ENCODE measurements around the gene SBF2.
A peak's percentile ranks its signal among the peaks of the same experiment; 100 is the strongest.

The SBF2 gene

DNA sequence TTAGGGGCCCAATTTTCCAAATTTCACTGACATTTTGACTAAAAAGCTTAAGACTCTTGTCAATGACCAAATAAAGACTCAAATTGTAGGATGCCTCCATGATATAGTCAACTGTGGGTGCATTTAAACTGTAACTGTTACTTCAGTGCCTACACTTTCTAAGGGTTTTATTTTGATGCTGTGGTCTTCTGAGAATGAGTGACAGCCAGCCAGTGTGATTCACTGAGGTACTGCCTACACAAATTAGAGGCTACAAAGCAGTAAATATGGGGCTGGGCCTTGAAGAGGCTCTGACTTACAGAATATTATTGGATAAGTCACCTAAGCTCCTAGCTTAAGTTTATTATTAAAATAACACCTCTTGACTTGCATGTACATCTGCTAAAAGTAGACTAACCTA lies 419.6 kb downstream of the SBF2 start:
- TF ChIP-seq ELF4 (IDR thresholded peaks at IDR 0.05): no peak
- TF ChIP-seq, protein P1, sequence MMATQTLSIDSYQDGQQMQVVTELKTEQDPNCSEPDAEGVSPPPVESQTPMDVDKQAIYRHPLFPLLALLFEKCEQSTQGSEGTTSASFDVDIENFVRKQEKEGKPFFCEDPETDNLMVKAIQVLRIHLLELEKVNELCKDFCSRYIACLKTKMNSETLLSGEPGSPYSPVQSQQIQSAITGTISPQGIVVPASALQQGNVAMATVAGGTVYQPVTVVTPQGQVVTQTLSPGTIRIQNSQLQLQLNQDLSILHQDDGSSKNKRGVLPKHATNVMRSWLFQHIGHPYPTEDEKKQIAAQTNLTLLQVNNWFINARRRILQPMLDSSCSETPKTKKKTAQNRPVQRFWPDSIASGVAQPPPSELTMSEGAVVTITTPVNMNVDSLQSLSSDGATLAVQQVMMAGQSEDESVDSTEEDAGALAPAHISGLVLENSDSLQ (IDR thresholded peaks at IDR 0.05): peak; percentile 39; the same call in 1 of the 2 replicates
- POLR2A ChIA-PET: interaction anchor here (0.8 kb wide), 1 partner anchor 9 kb away, joined by 3 read pairs; no protein-coding TSS in a partner anchor
- no peak for DNase-seq (ENCODE audit: extremely low spot score)
- CTCF ChIA-PET: interaction anchor here (0.6 kb wide), 1 partner anchor 52 kb away, joined by 4 read pairs; no protein-coding TSS in a partner anchor

DNA sequence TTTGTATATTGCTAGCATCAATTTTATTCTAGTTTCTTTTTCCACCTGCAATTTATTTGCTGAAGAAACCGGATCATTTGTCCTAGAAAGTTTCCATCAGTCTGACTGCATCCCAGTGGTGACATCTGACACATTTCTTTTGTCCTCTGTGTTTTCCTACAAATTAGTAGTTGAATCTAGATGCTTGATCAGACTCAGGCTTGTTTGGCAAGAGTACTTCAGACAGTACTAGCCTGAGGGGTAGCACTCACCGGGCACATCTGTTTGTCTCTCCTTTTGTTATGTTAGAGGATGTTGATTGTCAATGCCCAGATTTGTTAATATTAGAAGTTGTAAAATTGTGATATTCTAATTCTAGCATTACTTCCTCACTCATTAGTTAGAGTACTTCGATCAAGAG lies 425.4 kb downstream of the SBF2 start:
- TF ChIP-seq SUZ12 (IDR thresholded peaks at IDR 0.05) (no peak), ELF4 (IDR thresholded peaks at IDR 0.05) (no peak), FOXM1 (IDR thresholded peaks at IDR 0.05; ENCODE audit: borderline replicate concordance) (no peak), L3MBTL2 (conservative IDR thresholded peaks at IDR 0.05) (no peak), ZNF384 (IDR thresholded peaks at IDR 0.05) (no peak), BHLHE40 (IDR thresholded peaks at IDR 0.05; ENCODE audit: borderline replicate concordance) (no peak), SP1 (IDR thresholded peaks at IDR 0.05) (no peak), LEF1 (IDR thresholded peaks at IDR 0.05; ENCODE audit: borderline replicate concordance) (no peak), FOXK2 (IDR thresholded peaks at IDR 0.05) (no peak), HDGF (IDR thresholded peaks at IDR 0.05; ENCODE audit: borderline replicate concordance) (no peak), TARDBP (IDR thresholded peaks at IDR 0.05) (no peak), CTBP1 (IDR thresholded peaks at IDR 0.05; ENCODE audit: borderline replicate concordance) (no peak), FOXA1 (IDR thresholded peaks at IDR 0.05) (no peak), ARNT (IDR thresholded peaks at IDR 0.05) (no peak), NFRKB (IDR thresholded peaks at IDR 0.05) (no peak)
- TF ChIP-seq, protein P1 (IDR thresholded peaks at IDR 0.05): no peak
- DNase-seq (ENCODE audit: extremely low spot score): no peak
- ChIA-PET POLR2A (no interaction called here), CTCF (no interaction called here)

DNA sequence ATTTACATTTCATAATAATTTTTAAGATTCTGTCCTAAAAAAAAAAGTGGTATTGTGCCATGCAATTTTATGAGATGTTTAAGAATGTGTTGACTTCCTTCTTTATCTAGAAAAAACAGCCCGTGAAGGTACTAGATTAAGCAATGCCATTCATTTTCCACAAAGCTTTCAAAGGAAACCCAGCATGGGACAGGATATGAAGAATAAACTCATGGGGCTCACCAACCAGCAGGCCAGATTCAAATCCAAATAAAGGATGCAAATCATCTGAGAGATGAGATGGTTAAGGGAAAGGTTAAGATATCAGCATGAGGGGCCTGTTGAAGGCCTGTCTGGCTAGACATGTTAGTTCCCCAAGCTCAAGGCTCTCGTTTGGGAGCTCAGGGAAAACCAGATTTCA lies 431.0 kb downstream of the SBF2 start:
- POLR2A ChIA-PET: no interaction called here
- CTCF ChIA-PET: interaction anchor here (0.7 kb wide), 1 partner anchor 1670 kb away, joined by 7 read pairs; no protein-coding TSS in a partner anchor

DNA sequence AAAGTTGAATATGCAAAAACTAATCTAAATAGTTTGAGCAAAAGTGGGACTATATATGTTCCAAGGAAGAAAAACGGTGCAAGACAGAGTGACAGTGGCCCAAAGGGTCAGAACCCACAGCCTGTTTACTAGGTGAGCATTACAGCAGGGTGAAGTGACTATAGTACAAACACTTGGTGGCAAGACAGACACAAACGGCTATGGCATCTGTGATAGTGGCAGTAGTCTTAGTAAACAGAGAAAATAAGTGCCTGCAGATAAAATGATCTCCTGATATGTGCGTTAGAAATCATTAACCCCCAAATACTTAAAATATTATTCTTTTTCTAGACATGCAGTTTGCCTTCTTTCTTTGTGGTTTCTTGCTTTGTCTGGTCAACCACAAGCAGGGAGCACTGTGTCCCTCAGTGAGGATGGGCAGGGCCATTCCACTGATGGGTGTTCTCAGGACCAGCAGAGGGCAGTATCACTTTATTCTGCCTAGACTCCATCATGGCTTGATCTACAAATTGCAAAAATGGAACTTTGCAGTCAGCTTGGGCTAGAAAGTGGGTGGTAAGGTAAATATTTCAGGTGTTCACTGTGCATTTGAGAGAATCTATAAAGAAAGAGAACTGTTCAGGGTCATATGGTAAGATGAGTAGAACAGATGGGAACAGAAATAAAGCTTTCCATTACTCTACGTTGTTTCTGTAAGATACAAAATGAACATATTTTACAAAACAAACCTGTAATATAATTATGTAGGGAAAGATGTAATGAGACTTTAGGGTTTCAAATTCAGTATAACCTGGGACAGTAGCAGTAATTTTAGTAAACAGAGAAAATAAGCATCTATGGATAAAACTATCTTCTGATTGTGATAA lies 431.9 kb downstream of the SBF2 start:
- ChIA-PET POLR2A (no interaction called here), CTCF (no interaction called here)
- no peak for TF ChIP-seq SUZ12 (IDR thresholded peaks at IDR 0.05)
- TF ChIP-seq HDGF (IDR thresholded peaks at IDR 0.05; ENCODE audit: borderline replicate concordance): no peak
- no peak for TF ChIP-seq ARNT (IDR thresholded peaks at IDR 0.05)
- TF ChIP-seq FOXA1 (IDR thresholded peaks at IDR 0.05): no peak
- TF ChIP-seq FOXM1 (IDR thresholded peaks at IDR 0.05; ENCODE audit: borderline replicate concordance): no peak
- no peak for TF ChIP-seq SP1 (IDR thresholded peaks at IDR 0.05)
- peak; percentile 68 for DNase-seq (ENCODE audit: extremely low spot score)

More for the DNA sequence above, 431.0 kb downstream of the SBF2 start:
- no peak for DNase-seq (ENCODE audit: extremely low spot score)
- TF ChIP-seq FOXM1 (IDR thresholded peaks at IDR 0.05; ENCODE audit: borderline replicate concordance) (no peak), FOXK2 (IDR thresholded peaks at IDR 0.05) (no peak), TARDBP (IDR thresholded peaks at IDR 0.05) (no peak), FOXA1 (IDR thresholded peaks at IDR 0.05) (no peak), ARNT (IDR thresholded peaks at IDR 0.05) (no peak), ELF4 (IDR thresholded peaks at IDR 0.05) (no peak), SUZ12 (IDR thresholded peaks at IDR 0.05) (no peak), NFRKB (IDR thresholded peaks at IDR 0.05) (no peak), L3MBTL2 (conservative IDR thresholded peaks at IDR 0.05) (no peak), CTBP1 (IDR thresholded peaks at IDR 0.05; ENCODE audit: borderline replicate concordance) (no peak)
- TF ChIP-seq, protein P1 (IDR thresholded peaks at IDR 0.05): no peak

DNA sequence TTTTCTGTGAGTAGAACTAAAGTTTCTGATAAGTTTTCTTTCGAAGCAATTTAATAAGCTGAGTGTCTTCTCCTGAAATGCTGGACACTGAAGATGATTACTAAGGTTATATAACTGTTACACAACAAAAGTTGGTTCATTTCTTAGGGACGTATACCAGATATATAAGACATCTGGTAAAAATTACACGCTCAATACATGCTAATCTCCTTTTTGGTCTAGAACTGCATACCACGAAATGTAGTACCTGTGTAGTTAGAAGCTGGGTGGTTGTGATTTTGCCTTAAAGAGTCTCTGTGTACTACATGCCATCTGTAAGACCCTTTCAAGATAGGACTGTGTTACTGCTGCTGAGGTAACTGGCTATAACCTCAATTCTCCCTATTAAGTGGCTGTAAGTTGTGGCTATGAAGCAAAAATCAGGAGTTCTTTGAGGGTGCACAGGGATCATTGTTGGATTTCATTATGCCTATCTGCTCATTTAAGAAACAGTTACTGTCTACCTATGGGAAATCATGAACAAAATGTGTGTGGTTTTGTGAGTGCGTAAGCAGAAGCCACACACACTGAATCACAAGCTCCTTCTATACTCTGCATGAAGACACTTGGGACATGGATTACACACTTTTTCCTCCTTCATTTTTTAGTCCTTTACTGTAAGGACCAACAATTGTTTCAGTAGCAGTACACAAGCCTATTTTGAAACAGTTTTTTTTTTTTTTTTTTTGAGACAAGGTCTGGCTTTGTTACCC lies 434.3 kb downstream of the SBF2 start:
- CTCF ChIA-PET: interaction anchor here (0.7 kb wide), 1 partner anchor 42 kb away, joined by 4 read pairs; no protein-coding TSS in a partner anchor
- DNase-seq (ENCODE audit: extremely low spot score): no peak
- POLR2A ChIA-PET: no interaction called here
- TF ChIP-seq, protein P1 (IDR thresholded peaks at IDR 0.05): no peak
- TF ChIP-seq BHLHE40 (IDR thresholded peaks at IDR 0.05; ENCODE audit: borderline replicate concordance) (no peak), LEF1 (IDR thresholded peaks at IDR 0.05; ENCODE audit: borderline replicate concordance) (no peak), HDGF (IDR thresholded peaks at IDR 0.05; ENCODE audit: borderline replicate concordance) (no peak), NFRKB (IDR thresholded peaks at IDR 0.05) (no peak), TARDBP (IDR thresholded peaks at IDR 0.05) (no peak), FOXA1 (IDR thresholded peaks at IDR 0.05) (no peak), L3MBTL2 (conservative IDR thresholded peaks at IDR 0.05) (no peak), SP1 (IDR thresholded peaks at IDR 0.05) (no peak), ARNT (IDR thresholded peaks at IDR 0.05) (no peak), CTBP1 (IDR thresholded peaks at IDR 0.05; ENCODE audit: borderline replicate concordance) (no peak)

Data from HEK293T (cell line).